HFFc6 (cell line): ENCODE measurements around the gene TBC1D7. TPM values are rescaled to one million over a fixed set of nuclear protein-coding genes. Genes with fewer than 3 reads are reported as not detected.

Source experiments
- DNase-seq: peaks from one replicate; pipeline ENCODE4 v3.0.0-alpha.2; 2018
- H3K27ac Mint-ChIP-seq: 2 replicates; pipeline ENCODE4 v1.8.0; 2020; ENCODE audit warnings: mild to moderate bottlenecking, mixed read lengths
- H3K27me3 Mint-ChIP-seq: 2 replicates; pipeline ENCODE4 v1.8.0; 2021; ENCODE audit warnings: mild to moderate bottlenecking, moderate library complexity, mixed read lengths; ENCODE audit not compliant: insufficient read depth
- H3K36me3 Mint-ChIP-seq: 2 replicates; pipeline ENCODE4 v1.8.0; 2021; ENCODE audit warnings: low read depth, mixed read lengths
- H3K4me1 Mint-ChIP-seq: 2 replicates; pipeline ENCODE4 v1.8.0; 2020; ENCODE audit warnings: low read depth, mixed read lengths
- H3K4me3 Mint-ChIP-seq: 2 replicates; pipeline ENCODE4 v1.8.0; 2020; ENCODE audit warnings: mild to moderate bottlenecking, moderate library complexity, mixed read lengths
- H3K9me3 Mint-ChIP-seq: 2 replicates; pipeline ENCODE4 v1.8.0; 2020; ENCODE audit warnings: mild to moderate bottlenecking, mixed read lengths
- total RNA-seq, 6 experiments: library from RNA; stranded (reverse); fragmentation: NEBNext Ultra II Directional; extraction: Animal tissue kit (Norgen Biotek cat#: 25700); gene quantifications; 2 replicates in 1 of 6; 3 replicates in 5 of 6; pipeline ENCODE4 v1.2.3, GENCODE V29; 2021
- TF ChIP-seq, protein P1 (sequence below): fragments of 200-600 bp; sonication (generic); IDR thresholded peaks from 2 replicates; pipeline ENCODE4 v1.5.0; 2021; ENCODE audit warnings: antibody characterized with exemption, mild to moderate bottlenecking

TBC1D7 gene
- total RNA-seq, 6 experiments from 2014 or later, result 11.5 to 15.1 (median 14.6) TPM

DNA sequence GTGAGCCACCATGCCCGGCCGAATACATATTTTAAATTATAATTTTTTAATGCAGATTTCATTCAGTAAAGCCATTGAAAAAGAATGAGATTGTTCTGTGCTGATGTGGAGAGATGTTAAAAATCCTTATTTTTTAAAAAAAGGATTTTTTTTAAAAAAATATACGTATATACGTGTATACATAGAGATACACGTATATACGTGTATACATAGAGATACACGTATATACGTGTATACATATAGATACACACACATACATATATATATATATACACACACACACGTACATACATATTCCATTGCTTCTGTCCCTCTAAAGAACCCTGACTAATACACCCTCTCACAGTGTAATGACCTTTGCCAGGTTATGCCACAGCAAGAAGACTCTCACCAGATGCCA lies 23.8 kb upstream of the TBC1D7 start:
- Mint-ChIP-seq H3K27me3 (peaks cover 5% of the 10 kb centered on the region; the same call in 1 of the 2 replicates), H3K4me3 (no peak overlapping the region), H3K9me3 (no peaks in the 10 kb centered on the region), H3K27ac (no peak overlapping the region), H3K36me3 (no peaks in the 10 kb centered on the region), H3K4me1 (peaks cover 42% of the 10 kb centered on the region)
- TF ChIP-seq, protein P1, sequence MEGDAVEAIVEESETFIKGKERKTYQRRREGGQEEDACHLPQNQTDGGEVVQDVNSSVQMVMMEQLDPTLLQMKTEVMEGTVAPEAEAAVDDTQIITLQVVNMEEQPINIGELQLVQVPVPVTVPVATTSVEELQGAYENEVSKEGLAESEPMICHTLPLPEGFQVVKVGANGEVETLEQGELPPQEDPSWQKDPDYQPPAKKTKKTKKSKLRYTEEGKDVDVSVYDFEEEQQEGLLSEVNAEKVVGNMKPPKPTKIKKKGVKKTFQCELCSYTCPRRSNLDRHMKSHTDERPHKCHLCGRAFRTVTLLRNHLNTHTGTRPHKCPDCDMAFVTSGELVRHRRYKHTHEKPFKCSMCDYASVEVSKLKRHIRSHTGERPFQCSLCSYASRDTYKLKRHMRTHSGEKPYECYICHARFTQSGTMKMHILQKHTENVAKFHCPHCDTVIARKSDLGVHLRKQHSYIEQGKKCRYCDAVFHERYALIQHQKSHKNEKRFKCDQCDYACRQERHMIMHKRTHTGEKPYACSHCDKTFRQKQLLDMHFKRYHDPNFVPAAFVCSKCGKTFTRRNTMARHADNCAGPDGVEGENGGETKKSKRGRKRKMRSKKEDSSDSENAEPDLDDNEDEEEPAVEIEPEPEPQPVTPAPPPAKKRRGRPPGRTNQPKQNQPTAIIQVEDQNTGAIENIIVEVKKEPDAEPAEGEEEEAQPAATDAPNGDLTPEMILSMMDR, result no peak
- DNase-seq, result no peak

DNA sequence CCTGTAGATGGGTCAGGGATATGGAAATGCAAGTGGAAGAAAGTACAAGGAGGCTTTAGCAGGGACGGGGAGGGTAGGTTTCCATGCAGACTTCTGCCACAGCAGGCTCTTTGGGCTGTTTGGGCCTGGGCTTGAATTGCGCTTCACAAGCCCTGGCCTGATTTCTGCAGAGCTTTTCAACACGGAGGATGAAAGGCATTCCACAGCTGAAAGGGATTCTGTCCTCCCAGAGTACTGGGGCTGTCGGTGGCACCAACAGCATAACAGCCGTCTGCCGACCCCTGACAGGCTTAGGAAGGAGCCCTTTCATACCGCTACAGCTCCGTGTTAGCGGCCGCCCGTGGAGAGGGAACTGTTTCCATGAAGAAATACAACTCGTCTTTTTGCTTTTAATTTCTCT lies 22.9 kb upstream of the TBC1D7 start:
- no peak overlapping the region for H3K4me3 Mint-ChIP-seq
- peaks cover 33% of the 10 kb centered on the region for H3K4me1 Mint-ChIP-seq
- no peaks in the 10 kb centered on the region for H3K36me3 Mint-ChIP-seq
- no peak overlapping the region for H3K27ac Mint-ChIP-seq
- TF ChIP-seq, protein P1, result no peak
- no peak for DNase-seq
- H3K9me3 Mint-ChIP-seq, result no peaks in the 10 kb centered on the region
- H3K27me3 Mint-ChIP-seq, result peaks cover 5% of the 10 kb centered on the region; the same call in 1 of the 2 replicates

DNA sequence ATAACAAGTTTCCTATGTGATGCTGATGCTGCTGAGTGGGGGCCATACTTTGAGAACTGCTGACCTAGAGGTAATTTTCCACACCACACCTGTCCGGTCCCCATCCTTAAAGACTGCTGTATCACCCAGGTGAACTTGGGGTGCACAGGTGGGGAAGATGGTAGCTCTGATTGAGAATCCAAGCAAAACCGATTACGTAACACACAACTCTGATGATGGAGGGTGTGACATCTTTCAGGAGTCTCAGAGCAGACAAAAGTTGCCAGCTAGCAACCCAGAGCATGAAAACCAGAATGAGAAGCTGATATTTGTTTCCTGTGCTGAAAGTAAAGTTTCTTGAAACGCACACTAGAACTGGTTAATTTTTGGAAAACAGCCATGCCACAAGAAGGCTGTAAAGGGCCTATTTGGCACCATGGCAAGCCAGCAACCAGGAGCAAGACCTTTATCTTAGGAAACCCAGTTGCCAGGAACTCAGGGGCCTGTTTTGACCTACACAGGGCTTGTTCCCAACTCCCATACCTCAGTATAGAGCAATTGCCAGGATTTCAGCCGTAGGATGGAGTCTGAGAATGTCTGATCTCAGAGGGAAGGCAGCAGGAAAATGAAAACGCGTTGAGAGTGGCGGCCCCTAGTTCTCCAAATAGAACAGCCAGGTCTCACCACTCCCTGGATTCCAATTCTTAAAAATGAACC lies 21.6 kb upstream of the TBC1D7 start:
- Mint-ChIP-seq H3K27me3 (peaks cover 8% of the 10 kb centered on the region; the same call in 1 of the 2 replicates), H3K9me3 (no peaks in the 10 kb centered on the region), H3K4me1 (peaks cover 20% of the 10 kb centered on the region), H3K4me3 (no peak overlapping the region), H3K27ac (no peak overlapping the region), H3K36me3 (no peaks in the 10 kb centered on the region)
- TF ChIP-seq, protein P1, result no peak
- no peak for DNase-seq

DNA sequence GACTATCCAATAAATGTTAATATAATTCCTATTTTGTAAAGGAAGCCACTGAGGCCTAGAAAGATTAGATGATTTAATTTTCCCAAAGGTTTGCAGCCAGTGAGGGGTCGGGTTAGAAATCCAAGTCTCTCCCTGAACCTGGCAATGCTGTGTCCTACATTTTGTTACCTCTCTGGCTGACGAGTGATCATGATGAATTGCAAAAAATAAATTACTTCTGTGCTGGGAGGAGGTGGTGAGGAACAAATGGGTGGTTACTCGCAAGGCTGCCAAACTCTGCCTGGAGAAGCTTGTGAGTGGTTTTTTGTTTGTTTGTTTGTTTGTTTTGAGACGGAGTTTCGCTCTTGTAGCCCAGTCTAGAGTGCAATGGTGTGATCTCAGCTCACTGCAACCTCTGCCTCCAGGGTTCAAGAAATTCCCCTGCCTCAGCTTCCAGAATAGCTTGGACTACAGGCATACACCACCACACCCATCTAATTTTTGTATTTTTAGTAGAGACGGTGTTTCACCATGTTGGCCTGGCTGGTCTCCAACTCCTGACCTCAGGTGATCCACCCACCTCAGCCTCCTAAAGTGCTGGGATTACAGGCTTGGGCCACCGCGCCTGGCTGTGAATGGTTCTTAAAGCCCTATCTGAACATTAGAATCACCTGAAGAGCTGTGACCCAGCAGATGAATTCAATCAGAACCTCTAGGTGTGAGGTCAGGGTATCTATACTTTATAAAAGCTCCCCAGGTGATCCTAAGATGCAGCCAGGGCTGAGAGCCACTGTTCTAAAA lies 20.2 kb upstream of the TBC1D7 start:
- peaks cover 6% of the 10 kb centered on the region for H3K4me1 Mint-ChIP-seq
- TF ChIP-seq, protein P1, result no peak
- no peak overlapping the region for H3K4me3 Mint-ChIP-seq
- H3K36me3 Mint-ChIP-seq, result no peaks in the 10 kb centered on the region
- DNase-seq, result no peak
- no peak overlapping the region for H3K27ac Mint-ChIP-seq
- H3K9me3 Mint-ChIP-seq, result no peaks in the 10 kb centered on the region
- H3K27me3 Mint-ChIP-seq, result peaks cover 8% of the 10 kb centered on the region; the same call in 1 of the 2 replicates

DNA sequence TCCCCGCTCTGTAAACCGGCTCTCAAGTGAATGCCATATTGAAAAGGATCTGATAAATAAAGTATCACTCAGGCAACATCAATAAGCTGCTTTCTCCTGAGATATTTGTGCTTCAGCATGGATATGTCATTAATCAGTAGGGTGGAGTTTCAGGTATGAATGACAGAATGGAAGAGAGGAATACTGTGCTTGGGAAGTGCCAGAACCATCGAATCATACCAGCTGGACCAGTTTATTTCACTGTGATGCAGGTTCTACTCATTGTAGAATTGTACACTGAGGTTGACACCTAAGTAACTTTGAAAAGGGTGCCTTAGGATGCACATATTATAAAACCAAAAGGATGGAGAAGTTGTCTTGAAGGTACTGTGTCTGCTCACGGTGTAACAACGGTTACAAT lies 17.9 kb upstream of the TBC1D7 start:
- H3K9me3 Mint-ChIP-seq, result peaks cover 8% of the 10 kb centered on the region; the same call in 1 of the 2 replicates
- H3K4me3 Mint-ChIP-seq, result no peak overlapping the region
- DNase-seq, result no peak
- H3K27ac Mint-ChIP-seq, result no peak overlapping the region
- TF ChIP-seq, protein P1, result no peak
- no peaks in the 10 kb centered on the region for H3K4me1 Mint-ChIP-seq
- peaks cover 6% of the 10 kb centered on the region for H3K36me3 Mint-ChIP-seq
- H3K27me3 Mint-ChIP-seq, result peaks cover 11% of the 10 kb centered on the region; the same call in 1 of the 2 replicates
